Type B pancreatic cell (in vitro differentiated cells): ENCODE measurements around the gene AFF3. TPM values are rescaled to one million over a fixed set of nuclear protein-coding genes. Genes with fewer than 3 reads are reported as not detected.

ENCODE experiments used
- DNase-seq: peaks from one replicate; pipeline ENCODE4 v3.0.0; 2021; ENCODE audit warnings: mixed read lengths; ENCODE audit not compliant: unreplicated experiment; ENCODE audit errors: extremely low spot score
- H3K27ac Mint-ChIP-seq: 2 replicates; pipeline ENCODE4 v1.8.0; 2021; ENCODE audit warnings: mild to moderate bottlenecking, mixed read lengths
- H3K27me3 Mint-ChIP-seq: 2 replicates; pipeline ENCODE4 v1.8.0; 2021; ENCODE audit warnings: mixed read lengths
- H3K36me3 Mint-ChIP-seq: 2 replicates; pipeline ENCODE4 v1.8.0; 2021; ENCODE audit warnings: mixed read lengths
- H3K4me1 Mint-ChIP-seq: one replicate; pipeline ENCODE4 v1.8.0; 2021; ENCODE audit warnings: mixed read lengths; ENCODE audit not compliant: unreplicated experiment
- H3K4me3 Mint-ChIP-seq: 2 replicates; pipeline ENCODE4 v1.8.0; 2021; ENCODE audit warnings: mild to moderate bottlenecking, mixed read lengths
- H3K9me3 Mint-ChIP-seq: 2 replicates; pipeline ENCODE4 v1.8.0; 2021; ENCODE audit warnings: mixed read lengths
- CTCF ChIP-seq: fragments of 200-600 bp; sonication (generic); conservative IDR thresholded peaks from 2 replicates; pipeline ENCODE4 v1.5.0; 2021; ENCODE audit warnings: antibody characterized with exemption, mild to moderate bottlenecking
- total RNA-seq: library from RNA; stranded (reverse); gene quantifications from 2 replicates; pipeline ENCODE4 v1.2.1, GENCODE V29; 2021; ENCODE audit warnings: low replicate concordance

AFF3 gene
- total RNA-seq, 1 donor from 2014 or later: 29.2 TPM

DNA sequence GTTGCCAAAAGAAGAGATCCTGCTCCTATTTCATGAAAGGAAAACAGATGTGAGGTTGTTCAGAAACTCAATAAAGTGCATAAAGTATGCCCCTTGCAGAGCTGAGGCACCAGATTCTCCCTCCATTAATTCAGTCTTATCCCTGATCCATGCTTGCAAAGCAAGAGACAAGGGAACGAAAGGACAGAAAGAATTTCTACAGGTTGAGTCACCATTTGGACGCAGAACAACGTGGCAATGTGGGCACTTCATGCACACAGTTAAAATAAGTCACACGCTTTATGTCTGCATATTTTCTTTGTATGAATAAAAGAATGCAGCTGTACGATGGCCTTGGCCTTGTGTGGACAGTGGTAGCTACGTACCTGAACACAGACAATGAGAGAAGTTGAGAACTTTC is 330.8 kb downstream of the AFF3 start:
- Mint-ChIP-seq H3K4me3 (no peak overlapping the region), H3K27ac (no peak overlapping the region), H3K9me3 (peaks cover 6% of the 10 kb centered on the region), H3K27me3 (peaks cover 31% of the 10 kb centered on the region), H3K4me1 (peaks cover 7% of the 10 kb centered on the region), H3K36me3 (no peaks in the 10 kb centered on the region)
- TF ChIP-seq CTCF: no peak
- no peak for DNase-seq

- DNase-seq: no peak
- peaks cover 31% of the 10 kb centered on the region for H3K27me3 Mint-ChIP-seq
- no peak overlapping the region for H3K4me3 Mint-ChIP-seq
- H3K9me3 Mint-ChIP-seq: no peaks in the 10 kb centered on the region
- peaks cover 7% of the 10 kb centered on the region for H3K4me1 Mint-ChIP-seq
- H3K27ac Mint-ChIP-seq: no peak overlapping the region
- TF ChIP-seq CTCF: no peak
- H3K36me3 Mint-ChIP-seq: no peaks in the 10 kb centered on the region
Observed at GRCh38 chr2:99810225-99810624, 332.2 kb downstream of the AFF3 start.

DNA sequence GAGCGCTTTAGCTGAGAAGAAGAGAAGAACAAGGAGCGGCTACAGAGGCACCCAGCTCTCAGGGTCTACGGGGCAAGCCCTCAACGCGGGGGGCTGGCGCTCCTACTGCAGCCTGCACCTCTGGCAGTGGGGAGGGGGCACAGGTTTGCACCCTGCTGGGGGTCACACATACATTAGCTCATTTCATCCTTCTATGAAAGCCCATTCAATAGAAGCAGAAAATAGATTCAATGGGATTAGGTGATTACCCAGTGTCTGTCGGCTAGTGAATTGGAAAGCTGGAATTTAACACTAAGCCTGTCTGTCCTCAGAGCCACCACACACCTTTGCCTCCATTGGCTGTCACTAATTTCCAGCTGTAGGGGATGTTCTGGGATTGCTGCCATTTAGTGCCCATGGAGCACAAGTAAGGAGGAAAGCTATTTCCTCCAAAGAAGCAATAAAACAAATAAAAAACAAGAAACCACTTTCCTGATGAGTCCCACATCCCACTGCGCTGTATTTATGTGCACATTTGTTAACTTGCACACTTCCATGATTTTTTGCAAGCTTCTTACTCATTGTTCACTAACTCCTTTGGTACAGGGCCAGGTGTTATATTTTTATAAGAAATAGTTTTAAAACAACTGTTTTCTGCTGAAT is 333.0 kb downstream of the AFF3 start:
- Mint-ChIP-seq H3K9me3 (no peaks in the 10 kb centered on the region), H3K27me3 (peaks cover 30% of the 10 kb centered on the region), H3K4me3 (no peak overlapping the region), H3K27ac (no peak overlapping the region), H3K36me3 (no peaks in the 10 kb centered on the region), H3K4me1 (peaks cover 7% of the 10 kb centered on the region)
- no peak for TF ChIP-seq CTCF
- DNase-seq: no peak

GRCh38 chr2:99808361-99809200 is 333.8 kb downstream of the AFF3 start:
- peaks cover 7% of the 10 kb centered on the region for H3K4me1 Mint-ChIP-seq
- H3K27me3 Mint-ChIP-seq: peaks cover 28% of the 10 kb centered on the region
- H3K36me3 Mint-ChIP-seq: no peaks in the 10 kb centered on the region
- peaks cover 6% of the 10 kb centered on the region for H3K9me3 Mint-ChIP-seq
- H3K27ac Mint-ChIP-seq: no peak overlapping the region
- TF ChIP-seq CTCF: no peak
- no peak for DNase-seq
- H3K4me3 Mint-ChIP-seq: no peak overlapping the region

- Mint-ChIP-seq H3K4me1 (peaks cover 7% of the 10 kb centered on the region), H3K27ac (no peak overlapping the region), H3K27me3 (peaks cover 27% of the 10 kb centered on the region), H3K36me3 (no peaks in the 10 kb centered on the region), H3K9me3 (peaks cover 12% of the 10 kb centered on the region), H3K4me3 (no peak overlapping the region)
- no peak for DNase-seq
- TF ChIP-seq CTCF: no peak
Observed at GRCh38 chr2:99806758-99807157, 335.6 kb downstream of the AFF3 start.
